ENCODE results near the gene SBNO2. TPM values are rescaled to one million over a fixed set of nuclear protein-coding genes. Genes with fewer than 3 reads are reported as not detected.

The SBNO2 gene
- total RNA-seq, 4 donors from 2014 or later: 22.2 to 49.8 (median 30.9) TPM

DNA sequence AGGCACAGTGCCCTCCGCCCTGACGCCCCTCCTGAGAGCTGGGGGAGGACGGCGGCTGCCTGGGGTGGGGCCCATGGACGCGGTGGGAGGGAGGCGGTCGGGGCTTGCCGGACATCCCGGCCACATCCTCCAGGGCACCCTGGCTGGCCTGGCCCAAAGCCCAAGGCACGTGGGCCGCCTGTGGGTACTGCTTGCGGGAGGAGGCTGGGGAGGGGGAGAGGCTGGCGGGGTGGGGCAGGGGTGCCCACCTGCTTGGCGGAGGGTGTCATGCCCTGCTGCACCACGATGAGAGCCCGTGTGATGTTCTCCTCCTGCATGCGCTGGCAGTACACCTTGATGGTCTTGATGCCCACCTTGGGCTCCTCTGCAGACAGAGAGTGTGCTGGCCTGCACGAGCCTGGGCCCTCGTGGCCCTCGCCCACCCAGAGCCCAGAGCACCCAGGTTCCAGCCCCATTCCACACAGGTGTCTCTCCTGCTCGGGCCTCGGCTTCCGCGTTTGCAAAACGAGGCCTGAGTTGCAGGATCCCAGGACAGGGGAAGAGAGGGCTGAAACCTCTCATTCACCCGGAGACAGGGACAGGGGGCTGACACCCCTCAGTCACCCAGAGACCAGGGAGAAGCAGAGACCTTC lies 82.4 kb downstream of the SBNO2 start:
- intact Hi-C loops (cut with DNase I; ENCODE audit: low total_unique reads): no loop called here
- Histone ChIP-seq H3K9me3 (no peaks in the 10 kb centered on the region), H3K27me3 (no peaks in the 10 kb centered on the region), H3K36me3 (peaks cover 0 to 58% of the 10 kb centered on the region in 2 donors), H3K4me1 (peaks cover 21 to 31% of the 10 kb centered on the region in 2 donors), H3K4me3 (no peak overlapping the region), H3K27ac (no peak overlapping the region)
- ATAC-seq (no peak), DNase-seq (no peak)
- in situ Hi-C loops (cut with MboI; ENCODE audit: low sequenced_read_pairs in 4 of 4): no loop called here
- TF ChIP-seq, protein P1, sequence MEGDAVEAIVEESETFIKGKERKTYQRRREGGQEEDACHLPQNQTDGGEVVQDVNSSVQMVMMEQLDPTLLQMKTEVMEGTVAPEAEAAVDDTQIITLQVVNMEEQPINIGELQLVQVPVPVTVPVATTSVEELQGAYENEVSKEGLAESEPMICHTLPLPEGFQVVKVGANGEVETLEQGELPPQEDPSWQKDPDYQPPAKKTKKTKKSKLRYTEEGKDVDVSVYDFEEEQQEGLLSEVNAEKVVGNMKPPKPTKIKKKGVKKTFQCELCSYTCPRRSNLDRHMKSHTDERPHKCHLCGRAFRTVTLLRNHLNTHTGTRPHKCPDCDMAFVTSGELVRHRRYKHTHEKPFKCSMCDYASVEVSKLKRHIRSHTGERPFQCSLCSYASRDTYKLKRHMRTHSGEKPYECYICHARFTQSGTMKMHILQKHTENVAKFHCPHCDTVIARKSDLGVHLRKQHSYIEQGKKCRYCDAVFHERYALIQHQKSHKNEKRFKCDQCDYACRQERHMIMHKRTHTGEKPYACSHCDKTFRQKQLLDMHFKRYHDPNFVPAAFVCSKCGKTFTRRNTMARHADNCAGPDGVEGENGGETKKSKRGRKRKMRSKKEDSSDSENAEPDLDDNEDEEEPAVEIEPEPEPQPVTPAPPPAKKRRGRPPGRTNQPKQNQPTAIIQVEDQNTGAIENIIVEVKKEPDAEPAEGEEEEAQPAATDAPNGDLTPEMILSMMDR (IDR thresholded peaks at IDR 0.05 in 4 of 5, conservative IDR thresholded peaks at IDR 0.05 in 1 of 5): no peak
- no peak for TF ChIP-seq POLR2A (IDR thresholded peaks at IDR 0.05)

DNA sequence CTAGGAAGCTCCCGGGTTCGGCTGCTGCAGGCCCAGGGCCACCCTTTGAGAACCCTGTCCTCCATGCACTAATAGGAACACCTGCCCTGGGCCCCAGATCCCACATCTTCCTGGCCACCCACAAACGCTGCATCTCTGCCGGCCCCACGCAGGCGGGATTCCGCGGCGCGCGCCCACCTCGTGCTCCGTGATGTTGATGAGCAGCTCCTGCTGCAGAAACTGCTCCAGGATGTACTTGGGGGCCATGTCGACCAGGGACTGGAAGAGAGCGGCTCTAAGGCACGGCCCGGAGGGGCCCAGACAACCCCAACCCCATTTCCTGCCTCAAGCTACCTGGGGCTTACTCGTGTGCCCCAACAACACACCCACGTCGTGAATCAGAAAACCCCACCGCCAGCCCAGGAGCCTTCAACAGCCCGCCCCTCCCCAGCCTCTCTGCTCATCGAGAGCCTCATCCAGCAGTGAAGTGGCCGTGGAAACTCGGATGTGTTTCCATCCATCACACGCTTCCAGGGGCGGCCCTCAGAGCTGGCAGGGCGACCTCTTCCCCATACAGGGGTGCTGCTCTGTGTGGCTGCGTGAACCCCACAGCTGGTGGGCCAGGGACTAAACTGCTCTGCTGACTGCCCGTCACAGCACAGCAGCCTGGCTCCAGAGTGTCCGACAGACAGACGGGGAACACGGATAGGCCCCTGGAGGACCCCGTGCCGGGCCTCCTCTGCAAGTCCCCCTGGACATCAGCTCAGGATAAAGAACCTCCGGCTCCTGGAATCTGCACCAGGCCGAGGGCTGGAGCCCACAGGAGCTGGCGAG lies 83.1 kb downstream of the SBNO2 start:
- in situ Hi-C loops (cut with MboI; ENCODE audit: low sequenced_read_pairs in 4 of 4): no loop called here
- peaks cover 21 to 31% of the 10 kb centered on the region in 2 donors for H3K4me1 ChIP-seq
- DNase-seq (no peak), ATAC-seq (no peak)
- TF ChIP-seq, protein P1 (IDR thresholded peaks at IDR 0.05 in 4 of 5, conservative IDR thresholded peaks at IDR 0.05 in 1 of 5): no peak
- TF ChIP-seq POLR2A (IDR thresholded peaks at IDR 0.05): no peak
- intact Hi-C loops (cut with DNase I; ENCODE audit: low total_unique reads): no loop called here
- no peak overlapping the region for H3K27ac ChIP-seq
- H3K4me3 ChIP-seq: no peak overlapping the region
- H3K36me3 ChIP-seq: peaks cover 0 to 58% of the 10 kb centered on the region in 2 donors
- no peaks in the 10 kb centered on the region for H3K9me3 ChIP-seq
- H3K27me3 ChIP-seq: no peaks in the 10 kb centered on the region

DNA sequence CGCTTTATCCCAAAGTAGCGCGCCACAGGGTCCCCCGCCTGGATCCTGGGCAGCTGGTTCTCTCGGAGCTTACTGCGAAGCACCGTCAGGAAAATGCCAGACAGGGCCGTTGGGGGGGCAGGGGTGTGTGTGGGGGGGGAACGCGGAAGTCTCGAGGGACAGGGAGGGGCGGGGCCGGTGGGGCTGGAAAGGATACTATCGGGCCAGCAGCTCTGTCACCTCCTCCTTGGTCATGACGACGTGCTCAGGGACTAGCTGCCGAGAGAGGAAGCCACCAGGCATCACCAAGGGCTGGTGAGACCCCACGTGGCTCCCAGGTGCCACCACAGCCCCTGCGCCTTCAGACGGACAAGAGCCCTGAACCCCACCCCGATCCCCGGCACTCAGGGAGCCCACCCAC lies 84.2 kb downstream of the SBNO2 start:
- intact Hi-C loops (cut with DNase I; ENCODE audit: low total_unique reads): no loop called here
- H3K4me1 ChIP-seq: peaks cover 15 to 28% of the 10 kb centered on the region in 2 donors
- TF ChIP-seq POLR2A (IDR thresholded peaks at IDR 0.05): no peak
- TF ChIP-seq, protein P1 (IDR thresholded peaks at IDR 0.05 in 4 of 5, conservative IDR thresholded peaks at IDR 0.05 in 1 of 5): no peak
- peaks cover 0 to 58% of the 10 kb centered on the region in 2 donors for H3K36me3 ChIP-seq
- ATAC-seq (no peak), DNase-seq (no peak)
- H3K4me3 ChIP-seq: no peak overlapping the region
- no peaks in the 10 kb centered on the region for H3K27me3 ChIP-seq
- in situ Hi-C loops (cut with MboI; ENCODE audit: low sequenced_read_pairs in 4 of 4): no loop called here
- H3K27ac ChIP-seq: no peak overlapping the region
- no peaks in the 10 kb centered on the region for H3K9me3 ChIP-seq

DNA sequence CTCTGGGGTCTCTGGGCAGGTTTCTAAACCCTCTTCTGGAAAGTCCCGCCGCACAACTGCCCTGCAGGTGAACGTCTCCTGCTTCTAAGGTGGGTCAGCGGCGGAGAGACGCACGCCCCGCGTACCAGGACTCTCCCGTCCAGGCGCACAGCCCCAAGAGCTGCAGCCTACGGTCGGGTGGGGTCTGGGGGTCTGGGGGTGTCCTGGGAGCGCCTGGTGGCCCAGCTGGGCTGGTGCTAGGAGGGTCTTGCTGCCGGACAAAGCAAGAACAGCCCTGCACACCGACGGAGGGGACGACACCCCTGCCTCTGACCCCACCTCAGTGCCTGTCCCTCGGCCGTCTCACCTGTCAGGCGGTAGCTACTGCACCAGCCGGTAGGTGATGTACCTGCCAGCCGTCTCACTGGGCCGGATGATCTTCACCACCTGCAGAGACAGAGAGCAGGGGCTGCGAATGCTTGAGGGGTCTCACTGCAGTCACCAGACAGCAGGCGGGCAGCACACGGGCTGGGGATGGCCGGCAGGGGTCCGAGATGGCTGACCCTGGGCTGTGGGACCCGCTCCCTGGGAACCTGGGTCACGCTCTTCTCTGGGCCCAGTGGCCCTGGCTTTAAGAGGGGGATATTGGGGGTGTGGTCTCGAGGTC lies 84.8 kb downstream of the SBNO2 start:
- H3K36me3 ChIP-seq: peaks cover 0 to 58% of the 10 kb centered on the region in 2 donors
- no peak for TF ChIP-seq POLR2A (IDR thresholded peaks at IDR 0.05)
- TF ChIP-seq, protein P1 (IDR thresholded peaks at IDR 0.05 in 4 of 5, conservative IDR thresholded peaks at IDR 0.05 in 1 of 5): no peak
- in situ Hi-C loops (cut with MboI; ENCODE audit: low sequenced_read_pairs in 4 of 4) (no loop called here), intact Hi-C loops (cut with DNase I; ENCODE audit: low total_unique reads) (no loop called here)
- no peaks in the 10 kb centered on the region for H3K9me3 ChIP-seq
- H3K27ac ChIP-seq: no peak overlapping the region
- ATAC-seq (no peak), DNase-seq (no peak)
- peaks cover 12 to 24% of the 10 kb centered on the region in 2 donors for H3K4me1 ChIP-seq
- H3K4me3 ChIP-seq: no peak overlapping the region
- H3K27me3 ChIP-seq: peaks cover 0 to 3% (median 0%) of the 10 kb centered on the region in 3 donors
